Neutrophil (primary cell): ENCODE results near the gene DOCK8.

ENCODE experiments used
- H3K27ac ChIP-seq: fragments of 200-600 bp; sonication (generic); 2 replicates; pipeline ENCODE4 v1.5.1; 2016; ENCODE audit warnings: mild to moderate bottlenecking, moderate library complexity
- H3K27me3 ChIP-seq: fragments of 200-600 bp; sonication (generic); 2 replicates; pipeline ENCODE4 v1.6.0; 2016; ENCODE audit warnings: mild to moderate bottlenecking
- H3K36me3 ChIP-seq: fragments of 200-600 bp; sonication (generic); 2 replicates; pipeline ENCODE4 v1.5.1; 2017
- H3K4me1 ChIP-seq, 2 experiments: fragments of 200-600 bp in 1 of 2; sonication (generic) in 1 of 2; 1 replicate in 1 of 2; 2 replicates in 1 of 2; pipeline versions ENCODE4 v1.5.1 to v1.6.1; 2013 to 2016; ENCODE audit warnings: low read depth in 1 of 2, low read length in 1 of 2, mild to moderate bottlenecking in 1 of 2, moderate library complexity in 1 of 2; ENCODE audit not compliant: control insufficient read depth in 1 of 2, insufficient read depth in 1 of 2
- H3K4me3 ChIP-seq, 2 experiments: fragments of 200-600 bp in 1 of 2; sonication (generic) in 1 of 2; 1 replicate in 1 of 2; 2 replicates in 1 of 2; pipeline ENCODE4 v1.5.1; 2013 to 2016; ENCODE audit warnings: low read depth in 1 of 2, low read length in 1 of 2, mild to moderate bottlenecking in 1 of 2, moderate library complexity in 1 of 2
- H3K9me3 ChIP-seq: fragments of 200-600 bp; sonication (generic); 2 replicates; pipeline ENCODE4 v1.5.1; 2016
- TF ChIP-seq, protein P1 (sequence below): fragments of 200-600 bp; sonication (generic); IDR thresholded peaks from 2 replicates; pipeline ENCODE4 v1.5.1; 2016; ENCODE audit warnings: antibody characterized with exemption

The DOCK8 gene

DNA sequence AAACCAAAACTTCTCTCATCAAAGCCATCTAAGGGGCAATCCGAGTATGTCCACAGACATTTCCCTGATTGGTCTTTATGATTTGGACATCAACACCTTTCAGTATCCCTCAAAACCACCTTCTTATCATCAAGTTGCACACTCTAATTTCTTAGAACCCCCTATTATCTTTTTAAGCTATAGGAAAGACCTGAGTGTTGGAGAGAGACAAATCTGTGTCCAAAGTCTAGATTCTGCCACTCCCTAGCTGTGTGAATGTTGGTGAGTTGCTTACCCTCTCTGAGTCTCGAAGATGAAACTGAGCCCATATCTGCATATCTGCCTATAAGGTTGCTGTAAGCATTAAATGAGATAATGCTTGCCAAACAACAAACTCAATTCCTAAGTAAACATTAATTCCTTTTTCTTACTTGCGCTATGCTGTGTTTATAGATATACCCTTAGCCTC, 159.1 kb downstream of the DOCK8 start:
- peaks cover 11% of the 10 kb centered on the region for H3K9me3 ChIP-seq
- no peaks in the 10 kb centered on the region for H3K4me1 ChIP-seq
- no peak overlapping the region for H3K4me3 ChIP-seq
- TF ChIP-seq, protein P1, sequence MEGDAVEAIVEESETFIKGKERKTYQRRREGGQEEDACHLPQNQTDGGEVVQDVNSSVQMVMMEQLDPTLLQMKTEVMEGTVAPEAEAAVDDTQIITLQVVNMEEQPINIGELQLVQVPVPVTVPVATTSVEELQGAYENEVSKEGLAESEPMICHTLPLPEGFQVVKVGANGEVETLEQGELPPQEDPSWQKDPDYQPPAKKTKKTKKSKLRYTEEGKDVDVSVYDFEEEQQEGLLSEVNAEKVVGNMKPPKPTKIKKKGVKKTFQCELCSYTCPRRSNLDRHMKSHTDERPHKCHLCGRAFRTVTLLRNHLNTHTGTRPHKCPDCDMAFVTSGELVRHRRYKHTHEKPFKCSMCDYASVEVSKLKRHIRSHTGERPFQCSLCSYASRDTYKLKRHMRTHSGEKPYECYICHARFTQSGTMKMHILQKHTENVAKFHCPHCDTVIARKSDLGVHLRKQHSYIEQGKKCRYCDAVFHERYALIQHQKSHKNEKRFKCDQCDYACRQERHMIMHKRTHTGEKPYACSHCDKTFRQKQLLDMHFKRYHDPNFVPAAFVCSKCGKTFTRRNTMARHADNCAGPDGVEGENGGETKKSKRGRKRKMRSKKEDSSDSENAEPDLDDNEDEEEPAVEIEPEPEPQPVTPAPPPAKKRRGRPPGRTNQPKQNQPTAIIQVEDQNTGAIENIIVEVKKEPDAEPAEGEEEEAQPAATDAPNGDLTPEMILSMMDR: no peak
- H3K36me3 ChIP-seq: peaks cover 100% of the 10 kb centered on the region
- H3K27ac ChIP-seq: no peak overlapping the region
- no peaks in the 10 kb centered on the region for H3K27me3 ChIP-seq

DNA sequence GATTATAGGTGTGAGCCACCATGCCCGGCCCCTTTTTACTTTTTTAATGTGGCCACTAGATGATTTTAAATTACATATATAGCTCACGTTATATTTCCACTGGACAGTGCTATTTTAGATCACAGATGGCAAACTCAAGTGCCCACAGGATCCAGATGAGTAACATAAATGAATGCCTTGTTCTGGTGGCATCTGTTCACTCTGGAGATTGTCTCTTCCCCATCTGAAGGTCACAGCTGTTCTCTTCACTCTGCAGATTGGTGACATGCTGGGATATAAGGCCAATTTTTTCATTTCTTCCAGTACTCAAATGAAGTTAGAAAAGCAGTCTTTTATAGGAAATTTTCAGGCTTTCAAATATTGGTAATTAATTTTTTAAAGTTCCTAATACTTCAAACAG, 160.1 kb downstream of the DOCK8 start:
- Histone ChIP-seq H3K36me3 (peaks cover 100% of the 10 kb centered on the region), H3K4me1 (no peaks in the 10 kb centered on the region), H3K9me3 (peaks cover 11% of the 10 kb centered on the region), H3K4me3 (no peak overlapping the region), H3K27me3 (no peaks in the 10 kb centered on the region), H3K27ac (no peak overlapping the region)
- TF ChIP-seq, protein P1: no peak

DNA sequence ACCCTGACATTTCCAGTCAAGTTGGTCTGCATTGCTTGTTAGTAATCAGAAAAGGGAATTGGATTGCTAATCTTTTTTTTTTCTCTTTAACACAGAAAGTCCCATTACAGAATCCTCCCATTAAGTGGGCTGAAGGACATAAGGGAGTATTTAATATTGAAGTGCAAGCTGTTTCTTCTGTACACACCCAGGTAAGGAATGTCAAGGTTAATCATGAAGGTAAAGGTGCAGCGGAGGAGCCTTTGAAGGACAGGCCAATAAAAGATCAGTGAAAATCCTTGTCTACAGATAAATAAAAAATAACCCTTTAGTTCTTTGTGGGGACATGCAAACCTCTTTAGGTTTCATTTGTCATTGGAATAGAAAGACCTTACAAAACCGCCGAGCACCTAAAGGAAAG, 161.4 kb downstream of the DOCK8 start:
- no peaks in the 10 kb centered on the region for H3K4me1 ChIP-seq
- peaks cover 94% of the 10 kb centered on the region for H3K36me3 ChIP-seq
- H3K27me3 ChIP-seq: no peaks in the 10 kb centered on the region
- TF ChIP-seq, protein P1: no peak
- peaks cover 11% of the 10 kb centered on the region for H3K9me3 ChIP-seq
- no peak overlapping the region for H3K4me3 ChIP-seq
- no peak overlapping the region for H3K27ac ChIP-seq

DNA sequence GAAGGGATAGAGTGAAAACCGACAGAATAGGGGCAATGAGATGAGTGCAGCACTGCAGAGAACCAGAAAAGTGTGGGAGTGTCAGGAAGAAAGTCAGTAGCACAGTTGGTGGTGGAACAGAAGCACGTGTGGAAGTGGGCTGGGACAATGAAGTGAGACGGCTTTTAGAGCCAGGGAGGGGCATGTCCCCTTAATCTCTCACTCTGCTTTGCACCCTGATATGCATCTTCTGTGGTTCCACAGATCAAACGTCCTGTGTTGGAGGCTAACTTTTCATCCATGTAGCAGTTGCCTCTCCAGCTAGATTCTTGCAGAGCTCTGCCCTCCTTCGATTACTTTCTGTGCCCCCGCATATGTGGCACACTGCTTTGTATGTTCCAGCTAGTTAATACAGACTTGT, 163.6 kb downstream of the DOCK8 start:
- TF ChIP-seq, protein P1: no peak
- no peak overlapping the region for H3K27ac ChIP-seq
- H3K4me3 ChIP-seq: no peak overlapping the region
- H3K36me3 ChIP-seq: peaks cover 94% of the 10 kb centered on the region
- H3K9me3 ChIP-seq: peaks cover 4% of the 10 kb centered on the region
- no peaks in the 10 kb centered on the region for H3K27me3 ChIP-seq
- no peaks in the 10 kb centered on the region for H3K4me1 ChIP-seq

DNA sequence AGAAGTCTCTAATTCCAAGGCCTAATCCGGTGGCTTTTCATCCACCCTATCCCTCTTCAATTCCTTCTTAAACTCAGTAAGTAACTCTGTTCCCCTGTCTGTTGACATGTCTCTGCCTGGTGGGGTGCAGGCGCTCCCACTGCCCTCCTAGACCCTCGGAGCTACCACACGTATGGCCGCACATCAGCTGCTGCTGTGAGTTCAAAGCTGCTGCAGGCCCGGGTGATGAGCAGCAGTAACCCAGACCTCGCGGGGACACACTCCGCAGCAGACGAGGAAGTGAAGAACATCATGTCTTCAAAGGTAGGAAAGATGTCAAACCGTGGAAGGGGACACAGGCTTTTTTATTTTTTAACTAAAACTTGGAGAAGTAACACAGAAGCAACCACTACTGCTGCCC, 167.7 kb downstream of the DOCK8 start:
- H3K4me3 ChIP-seq: no peak overlapping the region
- H3K36me3 ChIP-seq: peaks cover 94% of the 10 kb centered on the region
- TF ChIP-seq, protein P1: no peak
- H3K27me3 ChIP-seq: no peaks in the 10 kb centered on the region
- no peak overlapping the region for H3K27ac ChIP-seq
- no peaks in the 10 kb centered on the region for H3K4me1 ChIP-seq
- H3K9me3 ChIP-seq: no peaks in the 10 kb centered on the region

DNA sequence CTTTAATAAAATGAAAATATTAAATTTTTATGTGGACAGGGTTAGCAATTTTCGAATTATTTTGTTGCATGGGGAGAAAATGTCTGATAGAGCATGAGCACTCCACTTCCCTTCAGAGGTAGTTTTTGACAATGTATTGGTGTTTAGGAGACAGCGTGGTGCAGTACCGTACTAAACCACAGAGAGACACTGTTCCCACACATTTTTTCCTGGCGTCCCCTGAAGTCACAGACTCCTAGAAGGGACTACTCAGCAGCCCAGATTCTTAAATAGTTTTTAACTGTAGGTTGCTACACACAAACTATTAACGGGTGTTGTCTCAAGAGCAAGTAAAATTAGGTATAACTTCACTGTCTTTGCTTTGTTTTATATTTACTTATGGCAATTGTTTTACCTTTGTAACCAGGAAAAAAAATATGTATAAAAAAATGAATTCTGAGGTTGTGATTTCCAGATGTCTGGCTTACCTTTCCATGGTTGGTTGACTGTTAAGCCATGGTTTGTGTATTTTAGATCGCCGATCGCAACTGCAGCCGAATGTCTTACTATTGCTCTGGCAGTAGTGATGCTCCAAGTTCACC, 171.2 kb downstream of the DOCK8 start:
- no peaks in the 10 kb centered on the region for H3K27me3 ChIP-seq
- H3K4me1 ChIP-seq: no peaks in the 10 kb centered on the region
- H3K9me3 ChIP-seq: peaks cover 4% of the 10 kb centered on the region
- H3K36me3 ChIP-seq: peaks cover 100% of the 10 kb centered on the region
- no peak overlapping the region for H3K27ac ChIP-seq
- TF ChIP-seq, protein P1: no peak
- no peak overlapping the region for H3K4me3 ChIP-seq
